ENCODE measurements around the gene SYNE2.

GRCh38 chr14:63911404-63911803 lies 58.6 kb downstream of the SYNE2 start:
- no peak for TF ChIP-seq CTCF (IDR thresholded peaks at IDR 0.05; ENCODE audit: low read depth, low read length, poor library complexity, severe bottlenecking)
- TF ChIP-seq EZH2phosphoT487 (IDR thresholded peaks at IDR 0.05; ENCODE audit: borderline replicate concordance, low read length), result no peak
